Activated naive CD8-positive, alpha-beta T cell treated with anti-CD3 and anti-CD28 coated beads, Interleukin-2, amount 10 ng/mL, durations not matched to agents 7 days and 5 days (primary cell): ENCODE data around the gene FAM78B. TPM values are rescaled to one million over a fixed set of nuclear protein-coding genes. Genes with fewer than 3 reads are reported as not detected.
A peak's percentile ranks its signal among the peaks of the same experiment; 100 is the strongest.

Experiments
- ATAC-seq: fragments of 150-1000 bp; cut with Tn5 transposase; one replicate; pipeline ENCODE4 v1.10.0; 2021; ENCODE audit warnings: low read depth, moderate library complexity
- POLR2A ChIA-PET: fragments of 350-600 bp; sonication (Branson Sonifier 250); formaldehyde crosslinking; loops from one replicate; lab custom pipeline; 2021; ENCODE audit warnings: antibody characterized with exemption; lab: Charles Lee
- DNase-seq: peaks from one replicate; pipeline ENCODE4 v3.0.0; 2021
- H3K27ac Mint-ChIP-seq: one replicate; pipeline ENCODE4 v1.8.0; 2022; ENCODE audit warnings: mild to moderate bottlenecking, mixed read lengths
- H3K27me3 Mint-ChIP-seq: one replicate; pipeline ENCODE4 v1.8.0; 2022; ENCODE audit warnings: mild to moderate bottlenecking, moderate library complexity, mixed read lengths
- H3K36me3 Mint-ChIP-seq: one replicate; pipeline ENCODE4 v1.8.0; 2021; ENCODE audit warnings: mild to moderate bottlenecking, mixed read lengths
- H3K4me1 Mint-ChIP-seq: one replicate; pipeline ENCODE4 v1.8.0; 2021; ENCODE audit warnings: mixed read lengths
- H3K4me3 Mint-ChIP-seq: one replicate; pipeline ENCODE4 v1.8.0; 2022; ENCODE audit warnings: mild to moderate bottlenecking, moderate library complexity, mixed read lengths
- H3K9me3 Mint-ChIP-seq: one replicate; pipeline ENCODE4 v1.8.0; 2021; ENCODE audit warnings: mixed read lengths
- total RNA-seq, 2 experiments: library from RNA; stranded (reverse); gene quantifications; one replicate each; pipeline ENCODE4 v1.2.3, GENCODE V29; 2021

FAM78B gene
- not detected for total RNA-seq

- no peaks in the 10 kb centered on the region for H3K36me3 Mint-ChIP-seq
- POLR2A ChIA-PET, result interaction anchor here (0.9 kb wide), 1 partner anchor 323 kb away, joined by 3 read pairs; no protein-coding TSS in a partner anchor
- H3K27me3 Mint-ChIP-seq, result peaks cover 50% of the 10 kb centered on the region
- H3K4me1 Mint-ChIP-seq, result peaks cover 14% of the 10 kb centered on the region
- peak within 1 kb of the TSS; percentile 80 for H3K4me3 Mint-ChIP-seq
- peak; percentile 70 for DNase-seq
- H3K27ac Mint-ChIP-seq, result no peak within 1 kb of the TSS
- H3K9me3 Mint-ChIP-seq, result no peaks in the 10 kb centered on the region
- ATAC-seq, result peak; percentile 66
These were observed at the start of gene FAM78B for GRCh38 chr1:166166698-166167571. Gene FAM78B, minus strand, starts transcription at chr1:166167001. Its CDS starts 753 bp downstream, at chr1:166166248.

GRCh38 chr1:166202546-166202945, 35.7 kb upstream of the FAM78B start:
- no peak for DNase-seq
- H3K27ac Mint-ChIP-seq, result no peak overlapping the region
- H3K9me3 Mint-ChIP-seq, result no peaks in the 10 kb centered on the region
- no peak overlapping the region for H3K4me3 Mint-ChIP-seq
- no peaks in the 10 kb centered on the region for H3K36me3 Mint-ChIP-seq
- no peaks in the 10 kb centered on the region for H3K4me1 Mint-ChIP-seq
- POLR2A ChIA-PET, result interaction anchor here (0.7 kb wide), 1 partner anchor 518 kb away, joined by 3 read pairs; no protein-coding TSS in a partner anchor
- ATAC-seq, result no peak
- H3K27me3 Mint-ChIP-seq, result no peaks in the 10 kb centered on the region

GRCh38 chr1:166200743-166201142, 33.9 kb upstream of the FAM78B start:
- no peaks in the 10 kb centered on the region for H3K36me3 Mint-ChIP-seq
- no peak overlapping the region for H3K27ac Mint-ChIP-seq
- no peak for ATAC-seq
- POLR2A ChIA-PET, result no interaction called here
- peaks cover 2% of the 10 kb centered on the region for H3K27me3 Mint-ChIP-seq
- no peak for DNase-seq
- no peak overlapping the region for H3K4me3 Mint-ChIP-seq
- H3K4me1 Mint-ChIP-seq, result no peaks in the 10 kb centered on the region
- H3K9me3 Mint-ChIP-seq, result no peaks in the 10 kb centered on the region

GRCh38 chr1:166197597-166197996, 30.8 kb upstream of the FAM78B start:
- DNase-seq, result no peak
- no peak overlapping the region for H3K4me3 Mint-ChIP-seq
- POLR2A ChIA-PET, result no interaction called here
- no peak overlapping the region for H3K27ac Mint-ChIP-seq
- H3K36me3 Mint-ChIP-seq, result no peaks in the 10 kb centered on the region
- no peaks in the 10 kb centered on the region for H3K9me3 Mint-ChIP-seq
- H3K4me1 Mint-ChIP-seq, result no peaks in the 10 kb centered on the region
- ATAC-seq, result no peak
- peaks cover 5% of the 10 kb centered on the region for H3K27me3 Mint-ChIP-seq

- H3K4me1 Mint-ChIP-seq, result no peaks in the 10 kb centered on the region
- peaks cover 5% of the 10 kb centered on the region for H3K27me3 Mint-ChIP-seq
- DNase-seq, result no peak
- POLR2A ChIA-PET, result no interaction called here
- no peaks in the 10 kb centered on the region for H3K9me3 Mint-ChIP-seq
- ATAC-seq, result no peak
- H3K4me3 Mint-ChIP-seq, result no peak overlapping the region
- no peaks in the 10 kb centered on the region for H3K36me3 Mint-ChIP-seq
- no peak overlapping the region for H3K27ac Mint-ChIP-seq
These were observed 30.3 kb upstream of the FAM78B start for GRCh38 chr1:166197141-166197540.

GRCh38 chr1:166193057-166193698, 26.4 kb upstream of the FAM78B start:
- H3K4me3 Mint-ChIP-seq, result no peak overlapping the region
- no peak overlapping the region for H3K27ac Mint-ChIP-seq

GRCh38 chr1:166190400-166190799, 23.6 kb upstream of the FAM78B start:
- H3K4me3 Mint-ChIP-seq, result no peak overlapping the region
- H3K27me3 Mint-ChIP-seq, result peaks cover 2% of the 10 kb centered on the region
- POLR2A ChIA-PET, result no interaction called here
- DNase-seq (no peak), ATAC-seq (no peak)
- H3K9me3 Mint-ChIP-seq, result no peaks in the 10 kb centered on the region
- H3K36me3 Mint-ChIP-seq, result no peaks in the 10 kb centered on the region
- H3K4me1 Mint-ChIP-seq, result no peaks in the 10 kb centered on the region
- no peak overlapping the region for H3K27ac Mint-ChIP-seq

More at GRCh38 chr1:166193057-166193698, 26.4 kb upstream of the FAM78B start:
- Mint-ChIP-seq H3K36me3 (no peaks in the 10 kb centered on the region), H3K27me3 (peaks cover 5% of the 10 kb centered on the region), H3K9me3 (no peaks in the 10 kb centered on the region), H3K4me1 (no peaks in the 10 kb centered on the region)
- DNase-seq (no peak), ATAC-seq (no peak)
- POLR2A ChIA-PET, result no interaction called here

GRCh38 chr1:166189126-166189525, 22.3 kb upstream of the FAM78B start:
- Mint-ChIP-seq H3K27ac (no peak overlapping the region), H3K9me3 (no peaks in the 10 kb centered on the region)
- POLR2A ChIA-PET, result no interaction called here

GRCh38 chr1:166185526-166185925, 18.7 kb upstream of the FAM78B start:
- ATAC-seq (no peak), DNase-seq (no peak)
- POLR2A ChIA-PET, result no interaction called here
- Mint-ChIP-seq H3K27ac (no peak overlapping the region), H3K9me3 (no peaks in the 10 kb centered on the region), H3K27me3 (peaks cover 6% of the 10 kb centered on the region), H3K4me3 (no peak overlapping the region), H3K4me1 (no peaks in the 10 kb centered on the region), H3K36me3 (no peaks in the 10 kb centered on the region)

More at GRCh38 chr1:166189126-166189525, 22.3 kb upstream of the FAM78B start:
- no peak for DNase-seq
- peaks cover 2% of the 10 kb centered on the region for H3K27me3 Mint-ChIP-seq
- no peak for ATAC-seq
- no peak overlapping the region for H3K4me3 Mint-ChIP-seq
- no peaks in the 10 kb centered on the region for H3K36me3 Mint-ChIP-seq
- no peaks in the 10 kb centered on the region for H3K4me1 Mint-ChIP-seq

GRCh38 chr1:166184897-166185296, 18.1 kb upstream of the FAM78B start:
- ATAC-seq (no peak), DNase-seq (no peak)
- Mint-ChIP-seq H3K27me3 (peaks cover 6% of the 10 kb centered on the region), H3K27ac (no peak overlapping the region), H3K9me3 (no peaks in the 10 kb centered on the region), H3K4me1 (no peaks in the 10 kb centered on the region), H3K4me3 (no peak overlapping the region), H3K36me3 (no peaks in the 10 kb centered on the region)
- POLR2A ChIA-PET, result no interaction called here

- Mint-ChIP-seq H3K9me3 (no peaks in the 10 kb centered on the region), H3K27me3 (peaks cover 6% of the 10 kb centered on the region), H3K36me3 (no peaks in the 10 kb centered on the region), H3K4me3 (no peak overlapping the region), H3K27ac (no peak overlapping the region), H3K4me1 (no peaks in the 10 kb centered on the region)
- ATAC-seq (no peak), DNase-seq (no peak)
- POLR2A ChIA-PET, result no interaction called here
These were observed 17.2 kb upstream of the FAM78B start for GRCh38 chr1:166184012-166184411.

- DNase-seq, result no peak
- Mint-ChIP-seq H3K9me3 (no peaks in the 10 kb centered on the region), H3K4me3 (no peak overlapping the region), H3K36me3 (no peaks in the 10 kb centered on the region), H3K4me1 (no peaks in the 10 kb centered on the region), H3K27ac (no peak overlapping the region), H3K27me3 (peaks cover 6% of the 10 kb centered on the region)
- ATAC-seq, result no peak
- POLR2A ChIA-PET, result no interaction called here
These were observed 15.5 kb upstream of the FAM78B start for GRCh38 chr1:166182281-166182680.

GRCh38 chr1:166176416-166176815, 9.6 kb upstream of the FAM78B start:
- H3K4me3 Mint-ChIP-seq, result no peak overlapping the region
- no peak for DNase-seq
- no peaks in the 10 kb centered on the region for H3K9me3 Mint-ChIP-seq
- H3K4me1 Mint-ChIP-seq, result no peaks in the 10 kb centered on the region
- H3K36me3 Mint-ChIP-seq, result no peaks in the 10 kb centered on the region
- H3K27me3 Mint-ChIP-seq, result no peaks in the 10 kb centered on the region
- H3K27ac Mint-ChIP-seq, result no peak overlapping the region
- no peak for ATAC-seq
- POLR2A ChIA-PET, result no interaction called here

- ATAC-seq (no peak), DNase-seq (no peak)
- POLR2A ChIA-PET, result no interaction called here
- Mint-ChIP-seq H3K36me3 (no peaks in the 10 kb centered on the region), H3K9me3 (no peaks in the 10 kb centered on the region), H3K27ac (no peak overlapping the region), H3K4me1 (no peaks in the 10 kb centered on the region), H3K27me3 (peaks cover 3% of the 10 kb centered on the region), H3K4me3 (no peak overlapping the region)
These were observed 8.2 kb upstream of the FAM78B start for GRCh38 chr1:166175032-166175431.
